ENCODE measurements around the gene SCYGR1. TPM values are rescaled to one million over a fixed set of nuclear protein-coding genes. Genes with fewer than 3 reads are reported as not detected.
"Not testable (repeated sequence)": the region's sequence is repeated elsewhere in the genome, so short reads cannot be mapped to it uniquely, and the experiment has no call there.

Gene SCYGR1
- total RNA-seq, 2 donors from 2014 or later: not detected

- DNase-seq (ENCODE audit: low spot score): no peak
- intact Hi-C loops (cut with DNase I): loop anchor here (10.0 kb wide), 3 partner anchors 68 to 358 kb away; partner anchors contain the start of gene AGFG1 (in 1 of the 2)
These were observed 18.7 kb upstream of the SCYGR1 start for GRCh38 chr2:227406177-227407031.

DNA sequence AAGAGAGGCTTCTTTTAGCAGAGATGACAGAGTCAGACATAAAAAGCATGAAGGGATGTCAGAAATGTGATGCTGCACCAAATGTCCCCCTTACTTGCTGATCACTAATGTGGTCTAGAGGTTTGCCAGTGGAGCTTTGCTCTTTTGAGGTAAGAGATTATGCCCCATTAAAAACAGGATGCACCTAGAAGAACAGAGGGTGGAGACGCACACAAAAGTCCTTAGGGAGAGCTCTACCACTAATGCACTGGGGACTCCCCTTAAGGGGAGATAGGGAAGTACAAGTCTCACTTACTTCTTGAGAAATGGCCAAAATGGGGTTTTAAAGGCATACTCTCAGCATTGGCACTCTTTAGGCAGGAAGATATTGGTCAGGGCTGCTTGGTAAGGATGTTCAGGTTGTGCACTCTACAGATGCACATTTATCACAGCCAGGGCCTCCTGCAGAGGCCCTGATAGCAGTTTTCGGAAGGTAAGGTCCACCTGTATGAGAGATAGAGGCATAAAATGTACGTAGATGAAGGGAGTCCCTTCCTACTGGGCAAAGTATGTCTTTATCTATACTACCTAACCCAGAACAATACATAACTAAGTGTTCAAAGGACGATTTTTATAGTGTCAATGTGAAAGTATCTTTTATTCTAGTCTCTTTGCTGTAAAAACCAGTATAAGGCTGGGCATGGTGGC is 17.0 kb upstream of the SCYGR1 start:
- DNase-seq (ENCODE audit: low spot score): no peak
- intact Hi-C loops (cut with DNase I): loop anchor here (10.0 kb wide), 3 partner anchors 70 to 360 kb away; partner anchors contain the start of gene AGFG1 (in 1 of the 2)

GRCh38 chr2:227402959-227403358 is 15.2 kb upstream of the SCYGR1 start:
- DNase-seq (ENCODE audit: low spot score): no peak
- intact Hi-C loops (cut with DNase I): loop anchor here (10.0 kb wide), 3 partner anchors 72 to 362 kb away; partner anchors contain the start of gene AGFG1 (in 1 of the 2)

- intact Hi-C loops (cut with DNase I): loop anchor here (10.0 kb wide), 3 partner anchors 72 to 362 kb away; partner anchors contain the start of gene AGFG1 (in 1 of the 2)
- DNase-seq (ENCODE audit: low spot score): no peak
These were observed 14.6 kb upstream of the SCYGR1 start for GRCh38 chr2:227402321-227402720.

DNA sequence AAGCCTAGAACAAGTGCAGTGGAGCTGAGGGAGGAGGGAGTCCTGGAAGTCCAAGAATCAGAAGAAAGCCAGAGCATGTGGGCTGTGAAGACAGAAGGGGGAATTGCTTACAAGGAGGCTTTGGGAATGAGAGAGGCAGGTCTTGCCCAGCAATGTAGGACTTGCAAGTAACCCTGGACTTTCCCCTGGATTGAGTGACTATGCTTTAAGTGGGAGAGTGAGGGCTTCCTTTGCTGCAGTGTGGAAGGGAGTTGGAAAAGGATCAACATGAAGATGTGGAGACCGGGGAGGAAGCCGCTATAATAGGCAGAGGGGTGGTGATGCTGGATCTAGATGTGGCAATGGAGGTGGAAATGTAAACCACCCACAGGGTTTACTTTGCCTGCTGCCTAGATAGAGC is 13.8 kb upstream of the SCYGR1 start:
- intact Hi-C loops (cut with DNase I): loop anchor here (10.0 kb wide), 3 partner anchors 73 to 363 kb away; partner anchors contain the start of gene AGFG1 (in 1 of the 2)
- DNase-seq (ENCODE audit: low spot score): no peak

- DNase-seq (ENCODE audit: low spot score): no peak
- intact Hi-C loops (cut with DNase I): no loop called here
These were observed 11.2 kb upstream of the SCYGR1 start for GRCh38 chr2:227398684-227399670.

DNA sequence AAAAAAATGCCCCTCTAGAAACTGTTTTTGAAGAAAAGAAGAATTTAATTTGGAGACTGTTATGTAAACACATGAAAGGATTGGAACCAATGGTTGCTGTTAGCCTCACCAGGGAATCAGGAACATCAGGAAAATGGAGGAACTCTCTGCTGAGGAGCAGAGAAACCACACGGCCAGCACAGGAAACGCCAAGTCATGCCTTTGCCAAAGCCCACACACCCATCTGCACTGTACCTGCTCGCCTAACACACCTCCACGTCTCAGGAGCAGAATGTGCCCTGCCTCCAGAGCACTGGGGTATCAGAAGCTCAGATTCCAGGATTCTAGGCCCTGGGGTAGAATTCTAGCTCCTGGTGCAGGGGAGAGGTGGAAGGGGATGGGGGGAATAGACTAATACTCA is 9.8 kb upstream of the SCYGR1 start:
- DNase-seq (ENCODE audit: low spot score): no peak
- intact Hi-C loops (cut with DNase I): no loop called here

DNA sequence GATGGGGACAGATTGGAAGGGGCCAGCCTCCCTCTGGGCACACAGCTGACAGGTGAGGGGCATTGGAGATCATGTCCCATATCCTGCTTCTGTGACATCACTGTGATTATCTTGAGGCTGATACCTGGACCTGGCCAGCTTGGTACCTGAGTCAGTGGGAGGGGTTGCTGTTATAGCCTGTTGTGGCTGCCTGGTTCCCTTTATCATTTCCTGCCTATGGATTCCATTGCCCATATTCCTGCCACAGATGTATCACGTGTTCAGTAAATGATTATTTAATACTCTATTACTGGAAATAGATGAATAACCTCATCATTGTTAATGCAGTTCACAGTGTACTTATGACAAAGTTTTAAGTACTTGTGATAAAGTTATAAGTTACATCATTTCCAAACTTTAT is 7.8 kb upstream of the SCYGR1 start:
- no peak for DNase-seq (ENCODE audit: low spot score)
- intact Hi-C loops (cut with DNase I): no loop called here

DNA sequence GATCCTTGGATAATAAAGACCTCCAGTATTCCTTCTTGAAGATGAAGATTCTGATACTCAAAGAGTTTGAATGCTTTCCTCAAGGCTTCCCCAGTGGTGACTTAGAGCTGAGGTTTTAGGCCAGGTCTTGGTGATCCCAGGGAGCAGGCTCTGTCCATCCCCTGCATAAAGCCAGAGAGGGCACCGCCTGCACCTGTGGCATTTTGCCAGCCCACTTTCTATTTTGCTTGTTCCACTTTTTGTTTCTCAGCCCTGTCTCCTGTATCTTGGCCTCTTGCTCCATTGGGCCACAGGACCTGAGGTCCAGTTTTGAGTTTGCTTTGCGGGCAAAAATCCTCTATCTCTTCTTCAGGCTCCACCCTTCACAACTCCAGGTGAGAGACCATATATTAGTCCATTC is 6.7 kb upstream of the SCYGR1 start:
- intact Hi-C loops (cut with DNase I): no loop called here
- DNase-seq (ENCODE audit: low spot score): no peak

DNA sequence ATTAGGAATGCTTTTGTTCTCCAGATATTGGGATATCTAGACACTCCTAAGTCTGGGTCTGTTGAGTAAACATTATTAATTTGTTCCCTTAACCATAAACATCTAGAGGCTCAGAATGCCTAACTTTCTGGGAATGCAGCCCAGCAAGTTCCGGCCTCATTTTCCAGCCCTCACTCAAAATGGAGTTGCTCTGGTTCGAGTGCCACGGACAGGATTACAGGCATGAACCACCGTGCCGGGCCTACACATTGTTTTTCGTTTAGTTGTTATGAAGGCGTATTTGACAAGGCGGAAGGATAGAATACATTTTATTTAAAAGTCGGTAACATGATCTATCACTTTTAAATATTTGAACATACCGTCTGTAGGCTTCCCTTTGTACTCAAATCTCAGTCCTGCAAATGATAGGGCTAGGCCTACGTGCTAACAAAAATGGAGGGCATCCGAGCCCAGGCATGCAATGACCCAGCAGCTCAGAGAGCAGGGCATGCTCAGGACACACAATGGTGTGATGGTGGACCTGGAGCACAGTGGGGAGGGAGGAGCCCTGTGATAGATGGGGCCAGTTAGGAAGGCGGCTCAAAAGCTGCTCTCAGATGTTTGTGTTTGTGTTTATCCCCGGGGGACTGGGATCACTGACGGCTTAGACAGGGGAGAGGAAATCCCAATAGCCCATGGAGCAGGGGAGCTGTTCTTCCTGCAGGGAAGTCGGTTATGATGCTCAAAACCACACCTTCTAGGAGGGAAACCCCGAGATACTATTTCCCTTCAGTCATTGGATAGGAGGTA is 2.9 kb upstream of the SCYGR1 start:
- intact Hi-C loops (cut with DNase I): no loop called here
- no peak for DNase-seq (ENCODE audit: low spot score)

GRCh38 chr2:227389661-227390060 is 1.9 kb upstream of the SCYGR1 start:
- intact Hi-C loops (cut with DNase I): no loop called here
- no peak for DNase-seq (ENCODE audit: low spot score)

DNA sequence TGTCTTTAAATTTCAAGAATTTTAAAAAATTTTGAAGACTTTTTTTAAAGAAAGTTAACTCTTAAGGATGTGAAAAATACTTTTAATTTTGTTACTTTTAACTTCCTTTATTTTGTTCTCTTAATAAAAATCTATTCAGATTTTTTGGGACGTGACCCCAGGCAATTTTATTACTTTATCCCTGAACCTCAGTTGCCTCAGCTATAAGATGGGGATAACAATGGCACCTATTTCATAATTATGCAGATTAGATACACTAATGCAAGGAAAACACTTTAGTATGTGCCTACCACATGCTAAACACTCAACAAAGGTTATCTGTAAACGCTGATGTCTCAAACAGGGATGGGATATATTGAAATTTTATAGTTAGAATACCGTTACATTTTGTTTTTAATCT is 1.5 kb upstream of the SCYGR1 start:
- no peak for DNase-seq (ENCODE audit: low spot score)
- intact Hi-C loops (cut with DNase I): no loop called here

DNA sequence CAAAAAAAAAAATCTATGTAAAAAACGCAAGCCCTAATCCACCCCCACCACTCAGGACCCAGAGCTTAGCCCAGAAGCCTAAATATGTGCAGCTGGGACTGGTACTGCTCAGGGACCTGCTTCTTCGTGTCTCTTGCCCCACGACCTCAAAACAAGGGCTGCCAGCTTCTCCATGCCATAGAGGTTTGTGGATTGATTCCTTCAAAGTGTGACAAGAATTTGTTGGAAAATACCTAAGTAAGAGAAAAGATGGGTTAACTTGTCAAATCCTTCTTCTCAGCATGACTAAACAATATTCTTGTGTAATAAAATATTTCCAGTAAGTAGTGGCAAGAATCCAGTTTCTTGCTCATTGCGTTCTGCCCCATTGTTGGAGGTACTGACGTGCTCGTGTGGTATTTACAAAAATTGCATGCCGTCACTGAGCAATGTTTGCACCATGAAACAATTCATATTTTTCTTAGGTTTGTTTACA is 825 bp upstream of the SCYGR1 start:
- intact Hi-C loops (cut with DNase I): no loop called here
- no peak for DNase-seq (ENCODE audit: low spot score)

DNA sequence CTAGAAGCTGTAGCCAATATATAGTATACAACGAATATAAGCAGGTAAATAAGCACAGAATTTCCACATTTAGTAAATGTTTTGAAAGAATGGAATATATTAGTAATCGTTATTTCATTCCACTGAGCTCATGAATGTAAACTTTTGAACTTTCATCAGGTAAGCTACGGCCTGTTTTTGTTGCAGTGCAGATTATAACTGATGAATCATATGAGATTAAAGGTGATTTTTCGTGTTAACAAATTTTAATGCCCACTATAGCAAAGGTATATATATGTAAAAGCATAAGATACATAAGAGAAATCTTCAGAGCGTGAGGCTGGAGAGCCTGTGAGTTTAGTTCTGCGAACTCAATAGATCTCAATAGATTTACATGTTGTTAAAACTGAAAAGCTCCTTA is 1.1 kb downstream of the SCYGR1 start:
- intact Hi-C loops (cut with DNase I): no loop called here

DNA sequence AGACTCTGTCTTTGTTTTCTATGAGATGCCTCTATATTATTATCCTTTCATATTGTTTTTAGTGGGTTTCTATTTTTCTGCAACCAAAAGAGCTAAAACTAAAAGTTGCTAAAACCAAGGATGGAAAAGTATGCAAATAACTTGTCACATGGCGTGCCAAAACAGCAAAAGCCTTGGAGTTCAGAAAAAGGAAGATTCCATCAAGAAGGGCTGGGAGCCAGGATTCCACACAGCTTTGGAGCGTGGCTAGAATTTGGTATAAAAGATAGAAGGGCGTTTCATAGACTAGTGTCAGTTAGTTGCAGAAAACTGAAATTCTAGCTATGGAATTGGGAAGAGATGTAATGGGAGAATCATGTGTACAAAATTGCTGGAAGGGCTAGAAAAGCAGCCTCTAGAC is 4.1 kb downstream of the SCYGR1 start:
- no peak for DNase-seq (ENCODE audit: low spot score)
- intact Hi-C loops (cut with DNase I): no loop called here

More for the DNA sequence above, 1.1 kb downstream of the SCYGR1 start:
- no peak for DNase-seq (ENCODE audit: low spot score)

DNA sequence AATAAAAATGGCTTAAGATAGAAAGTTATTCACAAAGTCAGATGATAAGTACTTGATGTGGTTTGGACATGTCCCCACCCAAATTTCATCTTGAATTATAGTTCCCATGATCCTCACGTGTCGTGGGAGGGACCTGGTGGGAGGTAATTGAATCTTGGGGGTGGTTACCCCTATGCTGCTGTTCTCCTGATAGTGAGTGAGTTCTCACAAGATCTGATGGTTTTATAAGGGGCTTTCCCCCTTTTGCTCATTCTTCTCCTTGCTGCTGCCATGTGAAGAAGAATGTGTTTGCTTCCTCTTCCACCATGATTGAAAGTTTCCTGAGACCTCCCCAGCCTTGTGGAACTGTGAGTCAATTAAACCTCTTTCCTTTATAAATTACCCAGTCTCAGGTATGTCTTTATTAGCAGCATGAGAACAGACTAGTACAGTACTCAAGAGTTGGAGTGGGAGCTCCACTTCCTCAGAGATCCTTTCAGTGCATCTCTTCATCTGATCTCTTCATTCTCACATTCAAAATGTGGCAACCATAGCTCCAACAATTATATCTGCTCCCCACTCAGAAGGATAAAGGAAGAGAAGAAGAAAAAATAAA is 5.4 kb downstream of the SCYGR1 start:
- intact Hi-C loops (cut with DNase I); DNase-seq (ENCODE audit: low spot score): not testable (repeated sequence)

- no peak for DNase-seq (ENCODE audit: low spot score)
- intact Hi-C loops (cut with DNase I): no loop called here
These were observed 8.7 kb downstream of the SCYGR1 start, which contains the start of gene TM4SF20 for GRCh38 chr2:227379095-227379494. TSS of gene TM4SF20 (minus strand) at chr2:227379306. CDS start at chr2:227379268, 38 bp downstream.

DNA sequence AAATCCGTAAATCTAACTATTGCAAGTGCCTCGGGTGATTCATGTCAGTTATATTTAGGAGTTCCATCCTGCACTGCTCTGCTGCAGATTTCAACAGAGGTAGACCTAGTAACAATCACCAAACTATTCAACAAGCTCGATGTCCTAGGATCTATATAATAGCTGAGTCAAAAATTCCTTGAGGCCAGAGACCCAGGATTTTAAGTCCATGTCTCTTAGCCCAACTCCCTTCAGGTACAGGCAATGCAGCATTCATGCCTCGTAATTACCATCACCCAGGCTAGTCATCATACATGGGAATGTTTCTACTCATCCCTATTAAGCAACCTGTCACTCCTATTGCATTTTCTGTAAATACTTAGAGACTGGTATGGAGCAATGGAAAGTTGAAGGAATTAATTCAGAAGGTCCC is 9.4 kb downstream of the SCYGR1 start:
- intact Hi-C loops (cut with DNase I): no loop called here
- no peak for DNase-seq (ENCODE audit: low spot score)

Measured in posterior vena cava (tissue), 2 donors.